ENCODE data around the gene CERS5. TPM values are rescaled to one million over a fixed set of nuclear protein-coding genes. Genes with fewer than 3 reads are reported as not detected.
"Not testable (repeated sequence)": the region's sequence is repeated elsewhere in the genome, so short reads cannot be mapped to it uniquely, and the experiment has no call there.

CERS5 gene
- total RNA-seq, 1 donor from 2014 or later, result 18.9 TPM

- no peak for DNase-seq (ENCODE audit: low spot score)
- intact Hi-C loops (cut with DNase I), result loop anchor here (2.0 kb wide), 1 partner anchor 24 kb away; no protein-coding TSS in a partner anchor
Measured at GRCh38 chr12:50087151-50087550, 80.0 kb downstream of the CERS5 start.

- intact Hi-C loops (cut with DNase I), result loop anchor here (2.0 kb wide), 1 partner anchor 25 kb away; no protein-coding TSS in a partner anchor
Measured at GRCh38 chr12:50086148-50086547, 81.0 kb downstream of the CERS5 start.

DNA sequence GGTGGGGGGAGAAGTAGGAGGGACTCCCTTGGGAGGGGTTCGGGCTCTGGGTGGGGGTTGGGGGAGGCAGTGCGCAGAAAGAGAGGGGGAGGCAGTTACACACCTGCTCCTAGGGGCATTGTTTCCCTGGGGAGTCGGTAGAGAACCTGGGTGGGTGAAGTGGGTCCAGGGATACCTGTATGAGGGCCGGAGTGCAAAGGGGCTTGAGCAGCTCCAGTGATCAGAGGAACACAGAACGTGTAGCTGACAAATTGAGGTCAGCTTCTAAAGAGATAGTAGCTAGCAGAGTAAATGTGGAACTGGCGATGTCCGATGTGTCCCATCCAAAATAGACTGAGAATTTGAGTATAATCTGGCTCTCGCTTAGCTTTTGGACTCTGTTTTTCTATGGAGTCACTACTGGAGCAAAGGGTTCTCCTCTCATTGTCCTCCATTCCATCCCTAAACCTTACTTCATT is 81.5 kb downstream of the CERS5 start:
- intact Hi-C loops (cut with DNase I), result loop anchor here (2.0 kb wide), 1 partner anchor 25 kb away; no protein-coding TSS in a partner anchor

More at GRCh38 chr12:50086148-50086547, 81.0 kb downstream of the CERS5 start:
- no peak for DNase-seq (ENCODE audit: low spot score)

GRCh38 chr12:50084775-50085614 is 82.2 kb downstream of the CERS5 start, which contains the start of gene SMARCD1:
Gene SMARCD1, plus strand, starts transcription at chr12:50085342. Its CDS starts 28 bp downstream, at chr12:50085370.
- intact Hi-C loops (cut with DNase I), result no loop called here
- peak; percentile 96 for DNase-seq (ENCODE audit: low spot score)

More for the DNA sequence above, 81.5 kb downstream of the CERS5 start:
- DNase-seq (ENCODE audit: low spot score), result no peak

- DNase-seq (ENCODE audit: low spot score); intact Hi-C loops (cut with DNase I): not testable (repeated sequence)
Measured at GRCh38 chr12:50084409-50084774, 82.8 kb downstream of the CERS5 start.

DNA sequence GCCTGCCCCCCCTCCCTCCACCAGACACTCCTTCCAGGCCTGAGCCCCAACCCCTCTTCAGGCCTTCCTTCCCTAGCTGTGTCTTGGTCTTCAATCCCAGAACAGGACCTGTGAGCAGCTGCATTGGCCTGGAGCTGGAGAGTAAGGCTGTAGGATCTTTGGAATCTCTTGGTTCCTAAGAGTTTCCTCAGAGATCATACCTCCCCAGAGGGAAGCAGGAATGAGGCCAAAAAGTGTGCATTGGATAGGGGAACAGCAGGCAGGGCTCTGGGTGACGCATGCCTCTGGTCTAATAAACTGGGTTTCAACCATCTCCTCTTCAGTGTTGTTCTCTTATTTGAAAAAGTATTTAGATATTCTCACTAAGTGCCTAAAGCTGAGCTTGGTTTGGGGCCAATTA is 83.9 kb downstream of the CERS5 start:
- no peak for DNase-seq (ENCODE audit: low spot score)
- intact Hi-C loops (cut with DNase I), result loop anchor here (2.0 kb wide), 1 partner anchor 84 kb away; the partner anchor contains the start of gene CERS5

DNA sequence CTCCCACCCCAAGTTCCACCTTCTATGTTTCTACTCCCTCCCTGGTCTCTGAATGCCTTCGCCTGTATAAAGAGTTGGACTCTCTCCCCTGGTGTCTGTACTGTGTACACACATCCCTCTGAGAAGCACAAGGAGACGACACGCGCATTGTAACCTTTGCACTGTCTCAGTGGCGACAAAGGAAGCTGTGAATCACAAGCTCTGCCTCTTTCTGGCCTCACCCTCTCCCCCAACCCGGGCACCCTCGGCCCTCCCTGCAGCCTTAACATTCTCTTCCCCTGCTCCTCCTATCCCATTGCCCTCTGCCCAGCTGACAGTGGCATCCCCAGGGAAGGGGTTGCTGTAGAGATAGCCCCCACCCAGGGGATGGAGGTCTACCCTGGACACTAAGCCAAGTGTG is 84.5 kb downstream of the CERS5 start:
- intact Hi-C loops (cut with DNase I), result loop anchor here (2.0 kb wide), 1 partner anchor 84 kb away; the partner anchor contains the start of gene CERS5
- DNase-seq (ENCODE audit: low spot score), result no peak

DNA sequence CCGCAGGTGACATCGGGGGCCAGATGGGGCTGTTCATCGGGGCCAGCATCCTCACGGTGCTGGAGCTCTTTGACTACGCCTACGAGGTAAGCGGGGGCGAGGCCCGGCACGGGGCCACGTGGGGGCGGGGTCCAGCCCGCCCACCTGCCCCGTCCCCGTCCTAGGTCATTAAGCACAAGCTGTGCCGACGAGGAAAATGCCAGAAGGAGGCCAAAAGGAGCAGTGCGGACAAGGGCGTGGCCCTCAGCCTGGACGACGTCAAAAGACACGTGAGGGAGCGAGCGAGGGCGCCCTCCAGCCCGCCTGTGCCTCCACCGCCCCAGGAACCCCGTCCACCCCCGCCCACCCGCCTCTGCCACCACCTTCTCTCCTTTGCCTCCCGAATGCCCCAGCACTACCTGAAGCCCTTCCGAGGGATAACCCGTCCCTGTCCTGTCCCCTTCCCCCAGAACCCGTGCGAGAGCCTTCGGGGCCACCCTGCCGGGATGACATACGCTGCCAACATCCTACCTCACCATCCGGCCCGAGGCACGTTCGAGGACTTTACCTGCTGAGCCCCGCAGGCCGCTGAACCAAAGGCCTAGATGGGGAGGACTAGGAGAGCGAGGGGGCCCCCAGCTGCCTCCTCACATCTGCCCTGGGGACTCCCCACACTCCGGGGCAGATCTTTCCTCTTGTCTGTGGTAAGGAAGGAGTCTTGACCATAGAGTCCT is 85.9 kb downstream of the CERS5 start:
- intact Hi-C loops (cut with DNase I), result no loop called here
- no peak for DNase-seq (ENCODE audit: low spot score)

- no peak for DNase-seq (ENCODE audit: low spot score)
- intact Hi-C loops (cut with DNase I), result no loop called here
Measured at GRCh38 chr12:50079771-50080170, 87.4 kb downstream of the CERS5 start.

Other genes starting within 250 kb of the CERS5 start
- not detected for gene AQP2, start 216.6 kb downstream of the CERS5 start, total RNA-seq
- gene AQP5, start 205.5 kb downstream of the CERS5 start, total RNA-seq, result not detected
- gene AQP6, start 194.4 kb downstream of the CERS5 start, total RNA-seq, result not detected
- 2.6 TPM for gene RACGAP1, start 141.9 kb downstream of the CERS5 start, total RNA-seq
- gene ASIC1, start 109.8 kb downstream of the CERS5 start, total RNA-seq, result 0.30 TPM
- 20.5 TPM for gene SMARCD1, start 82.0 kb downstream of the CERS5 start, total RNA-seq
- 5.1 TPM for gene GPD1, start 63.4 kb downstream of the CERS5 start, total RNA-seq
- 152 TPM for gene COX14, start 55.1 kb downstream of the CERS5 start, total RNA-seq
- gene LIMA1, start 116.2 kb upstream of the CERS5 start, total RNA-seq, result 24.3 TPM
- gene FAM186A, start 229.2 kb upstream of the CERS5 start, total RNA-seq, result not detected
- 61.9 TPM for gene LARP4, start 233.5 kb upstream of the CERS5 start, total RNA-seq